GM19463 (cell line): ENCODE results near the gene DGAT2L6.
"Not testable (repeated sequence)": the region's sequence is repeated elsewhere in the genome, so short reads cannot be mapped to it uniquely, and the experiment has no call there.

Experiments used
- ATAC-seq: cut with Tn5 transposase; IDR thresholded peaks from one replicate; pipeline ENCODE4 v1.9.1; 2021; ENCODE audit warnings: mild to moderate bottlenecking, moderate library complexity; ENCODE audit not compliant: unreplicated experiment

DGAT2L6 gene

DNA sequence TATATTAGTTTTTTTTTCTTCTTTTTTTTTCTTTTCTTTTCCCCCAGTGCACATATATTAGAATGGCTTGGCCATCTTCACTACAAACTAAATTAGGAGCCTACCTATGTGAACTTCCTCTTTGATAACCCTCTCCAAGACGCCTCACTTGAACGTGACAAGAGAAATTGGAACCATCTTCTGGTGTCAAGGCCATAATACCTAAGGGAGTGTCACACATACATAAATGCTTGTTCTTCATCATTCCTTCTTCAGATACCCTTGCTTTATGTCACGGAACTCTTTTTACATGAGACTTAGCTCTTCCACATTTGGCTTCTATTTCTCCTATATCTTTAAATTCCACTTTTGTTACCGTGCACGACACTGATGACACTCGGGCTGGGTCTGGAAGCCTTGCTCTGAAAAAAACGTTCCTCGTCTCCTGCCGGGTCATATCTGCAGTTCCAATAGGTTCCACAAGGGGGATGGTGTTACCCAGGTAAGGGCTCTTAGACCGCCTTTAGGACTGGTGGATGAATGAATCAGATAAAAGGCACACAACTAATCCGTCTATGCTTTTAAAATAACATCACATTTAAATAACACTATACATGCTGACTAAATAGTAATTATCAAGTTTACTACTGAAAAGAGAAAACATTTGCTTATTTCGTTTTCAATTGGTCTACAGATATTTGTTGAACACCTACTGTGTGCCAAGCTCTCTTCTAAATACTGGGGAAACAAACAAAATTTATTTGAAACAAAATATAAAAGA is 19.9 kb downstream of the DGAT2L6 start:
- peak; percentile 88 for ATAC-seq

DNA sequence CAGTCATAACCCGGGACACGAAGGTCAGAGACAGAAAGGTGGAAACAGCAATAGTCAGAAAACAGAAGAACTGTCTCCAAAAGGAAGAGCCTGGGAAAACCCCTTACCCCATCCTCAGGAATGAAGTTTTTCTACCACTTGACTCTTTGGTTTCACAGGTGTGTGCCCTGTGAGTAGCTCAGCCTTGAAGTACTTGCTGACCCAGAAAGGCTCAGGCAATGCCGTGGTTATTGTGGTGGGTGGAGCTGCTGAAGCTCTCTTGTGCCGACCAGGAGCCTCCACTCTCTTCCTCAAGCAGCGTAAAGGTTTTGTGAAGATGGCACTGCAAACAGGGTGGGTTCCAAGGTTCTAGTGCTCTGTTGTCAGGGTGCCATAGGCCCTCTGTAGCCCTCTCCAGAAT is 24.4 kb downstream of the DGAT2L6 start:
- no peak for ATAC-seq

DNA sequence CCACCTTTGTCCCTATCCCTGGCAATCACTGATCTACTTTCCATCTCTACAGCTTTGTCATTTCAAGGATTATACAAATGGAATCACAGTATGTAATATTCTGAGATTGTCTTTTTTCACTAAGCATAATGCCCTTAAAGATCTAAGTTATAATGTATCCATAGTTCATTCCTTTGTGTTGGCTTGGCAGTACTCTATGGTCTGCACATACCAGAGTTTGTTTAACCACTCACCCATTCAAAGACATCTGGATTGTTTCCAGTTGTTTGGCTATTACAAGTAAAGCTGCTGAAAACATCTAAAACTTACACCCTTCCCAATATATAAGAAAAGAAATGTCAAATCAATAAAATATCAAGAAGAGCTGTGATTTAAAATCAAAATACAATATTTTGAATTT is 31.2 kb downstream of the DGAT2L6 start:
- no peak for ATAC-seq

DNA sequence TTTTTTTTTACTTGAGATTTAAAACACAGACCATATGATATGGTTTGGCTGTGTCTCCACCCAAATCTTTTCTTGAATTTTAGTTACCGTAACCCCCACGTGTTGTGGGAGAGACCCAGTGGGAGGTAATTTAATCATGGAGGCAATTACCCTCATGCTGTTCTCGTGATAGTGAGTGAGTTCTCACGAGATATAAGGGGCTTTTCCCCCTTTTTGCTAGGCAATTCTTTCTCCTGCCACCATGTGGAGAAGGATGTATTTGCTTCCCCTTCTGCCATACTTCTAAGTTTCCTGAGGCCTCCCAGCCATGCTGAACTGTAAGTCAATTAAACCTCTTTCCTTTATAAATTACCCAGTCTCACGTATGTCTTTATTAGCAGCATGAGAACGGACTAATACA is 32.3 kb downstream of the DGAT2L6 start:
- not testable (repeated sequence) for ATAC-seq

DNA sequence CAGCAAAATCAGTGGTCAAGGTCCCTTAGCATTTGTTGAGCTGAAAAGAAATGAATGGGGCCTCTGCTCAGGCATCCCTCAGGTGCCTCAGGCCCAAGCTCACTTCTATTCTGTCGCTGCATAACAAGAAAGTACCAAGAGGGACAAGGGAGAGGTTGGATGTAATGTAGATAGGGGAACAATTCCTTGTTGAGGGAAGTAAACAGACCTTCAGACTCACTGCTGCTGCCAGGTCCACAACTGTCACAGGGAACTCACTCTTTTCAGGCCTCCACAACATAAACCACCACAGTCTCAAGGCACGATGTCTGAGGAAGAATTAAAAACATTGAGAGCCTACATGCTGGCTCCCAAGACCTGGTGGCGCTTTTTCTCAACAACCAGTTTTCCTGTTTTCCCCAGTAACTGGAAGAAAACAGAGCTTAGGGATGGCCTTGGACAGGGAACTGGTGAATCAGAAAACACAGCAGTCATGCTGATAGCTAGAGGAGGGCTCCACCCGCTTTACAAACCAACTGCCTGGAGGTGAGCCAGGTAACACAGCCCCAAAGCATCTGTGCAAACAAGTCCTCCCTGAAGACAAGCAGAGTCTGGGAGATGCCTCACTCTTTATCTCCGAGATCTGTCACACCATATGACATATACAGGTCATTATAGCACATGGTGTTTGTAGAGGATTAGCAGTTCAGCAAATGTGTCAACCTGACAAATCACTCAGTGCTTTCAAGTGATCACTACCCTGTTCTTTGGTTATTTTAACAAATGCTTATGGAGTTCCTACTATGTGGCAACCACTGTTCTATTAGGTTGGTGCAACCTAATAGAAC is 42.9 kb downstream of the DGAT2L6 start:
- ATAC-seq = no peak

DNA sequence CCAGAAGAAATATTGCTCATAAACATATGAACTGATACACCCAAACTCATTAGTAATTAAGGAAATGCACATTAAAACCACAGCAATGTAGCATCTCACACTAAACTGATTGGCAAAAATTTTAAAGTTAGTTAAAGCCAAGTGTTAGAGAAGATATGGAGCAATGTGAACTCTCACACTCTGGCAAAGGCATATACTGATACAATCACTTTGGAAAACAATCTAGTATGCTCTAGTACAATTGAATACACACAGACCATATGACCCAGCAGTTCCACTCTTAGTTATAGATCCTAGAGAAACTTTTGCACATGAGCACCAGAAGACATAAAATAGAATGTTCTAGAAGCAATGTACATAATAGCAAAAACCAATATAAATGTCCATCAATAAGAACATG is 48.8 kb downstream of the DGAT2L6 start:
- no peak for ATAC-seq

DNA sequence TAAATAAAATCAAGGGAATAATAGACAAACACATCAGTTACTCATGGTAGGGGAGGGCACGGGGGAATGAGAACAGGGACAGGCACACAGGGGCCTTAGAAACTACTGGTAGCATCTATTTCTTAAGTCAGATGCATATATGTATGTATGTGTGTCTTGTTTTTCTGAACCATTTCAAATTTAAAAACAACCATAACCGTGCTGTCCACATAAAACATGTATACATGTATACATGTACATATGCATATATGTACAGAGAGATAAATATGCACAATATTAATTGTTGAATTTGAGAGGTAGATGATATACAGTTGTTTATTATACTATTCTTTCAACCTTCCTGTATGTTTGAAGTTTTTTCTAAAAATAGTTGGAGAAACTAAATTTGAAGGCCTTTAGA is 49.4 kb downstream of the DGAT2L6 start:
- ATAC-seq = no peak

DNA sequence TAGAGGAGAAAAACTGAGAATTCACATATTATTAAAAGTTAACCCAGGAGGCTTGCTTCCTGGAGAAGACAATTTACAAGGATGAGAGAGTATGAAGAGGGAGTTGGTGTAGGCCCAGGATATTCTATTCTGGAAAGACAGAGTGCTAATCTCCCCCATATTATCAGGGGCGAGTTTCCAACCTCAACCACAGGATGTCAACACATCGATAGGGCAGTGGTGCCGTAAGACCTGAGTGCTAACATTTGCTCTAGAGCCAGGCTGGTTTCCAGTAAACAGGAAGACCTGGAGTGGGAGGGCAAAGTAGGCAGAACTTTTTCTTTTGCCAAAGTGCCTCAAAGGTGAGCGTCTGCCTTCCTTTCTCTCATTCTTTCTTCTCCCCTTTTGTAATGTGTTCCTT is 54.4 kb downstream of the DGAT2L6 start:
- ATAC-seq = no peak

DNA sequence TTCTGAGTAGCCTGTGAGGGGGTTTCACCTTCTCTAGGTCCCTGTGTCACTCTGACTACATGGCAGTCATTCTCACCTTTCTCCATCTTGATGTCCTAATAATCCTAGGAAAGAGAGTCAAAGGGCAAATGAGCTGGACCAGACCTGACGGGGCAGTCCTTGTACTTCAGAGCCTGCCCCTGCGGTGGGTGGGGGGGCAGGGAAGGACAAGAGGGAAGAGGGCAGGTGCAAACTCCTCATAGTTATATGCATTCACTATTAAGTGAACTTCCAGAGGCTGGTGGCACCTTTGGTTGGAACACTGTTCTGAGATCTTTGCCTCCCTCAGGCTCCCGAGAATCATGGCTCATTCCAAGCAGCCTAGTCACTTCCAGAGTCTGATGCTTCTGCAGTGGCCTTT is 57.1 kb downstream of the DGAT2L6 start, which contains the start of gene AWAT1:
TSS of gene AWAT1 (plus strand) at position 301 of the 400 bp plus-strand sequence. CDS start at position 342, 41 bp downstream.
- ATAC-seq = no peak

DNA sequence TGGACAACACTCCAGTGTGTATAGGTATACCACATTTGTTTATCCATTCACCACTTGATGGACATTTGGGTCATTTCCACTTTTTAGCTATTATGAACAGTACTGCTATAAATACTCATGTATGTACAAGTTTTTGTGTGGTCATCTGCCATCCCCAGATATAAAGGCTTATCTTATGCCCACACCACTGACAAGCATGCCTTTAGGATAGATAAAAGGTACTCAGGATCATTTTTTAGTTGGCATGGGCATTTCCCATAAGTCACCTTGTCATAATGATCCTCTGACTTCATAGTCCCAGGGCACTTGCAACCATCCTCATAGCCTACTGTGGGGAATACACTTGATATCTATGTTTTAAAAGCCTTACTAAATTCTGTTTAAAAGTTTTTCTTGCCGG is 63.5 kb downstream of the DGAT2L6 start:
- ATAC-seq = no peak

DNA sequence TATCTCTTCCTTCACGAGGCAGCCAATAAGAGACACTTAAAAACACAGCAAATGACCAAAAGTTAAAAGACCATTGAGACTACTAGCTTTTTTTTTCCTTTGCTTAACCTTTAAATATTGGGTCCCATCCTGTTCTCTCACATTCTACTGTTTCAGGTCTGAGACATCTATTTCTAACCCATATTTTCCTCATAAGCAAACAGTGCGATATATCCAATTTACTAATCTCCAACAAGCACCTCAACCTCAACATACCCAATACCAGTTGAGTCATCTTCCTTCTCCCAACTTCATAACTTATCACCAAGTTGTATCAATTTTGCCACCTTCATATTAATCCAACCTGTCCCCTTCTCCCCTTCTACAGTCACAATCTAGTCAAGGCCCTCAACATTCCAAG is 64.2 kb downstream of the DGAT2L6 start:
- no peak for ATAC-seq

DNA sequence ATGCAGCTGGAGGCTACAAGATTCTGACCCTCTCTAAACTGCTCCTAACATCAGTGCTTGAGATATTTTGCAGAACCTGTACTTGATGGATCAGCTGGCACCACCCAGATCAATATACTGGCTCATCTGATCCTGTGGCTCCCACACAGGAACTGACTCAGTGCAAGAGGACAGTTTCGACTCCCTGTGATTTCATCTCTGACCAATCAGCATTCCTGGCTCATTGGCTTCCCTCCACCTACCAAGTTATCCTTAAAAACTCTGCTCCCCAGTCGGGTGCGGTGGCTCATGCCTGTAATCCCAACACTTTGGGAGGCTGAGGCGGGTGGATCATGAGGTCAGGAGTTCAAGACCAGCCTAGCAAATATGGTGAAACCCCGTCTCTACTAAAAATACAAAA is 66.3 kb downstream of the DGAT2L6 start:
- not testable (repeated sequence) for ATAC-seq

DNA sequence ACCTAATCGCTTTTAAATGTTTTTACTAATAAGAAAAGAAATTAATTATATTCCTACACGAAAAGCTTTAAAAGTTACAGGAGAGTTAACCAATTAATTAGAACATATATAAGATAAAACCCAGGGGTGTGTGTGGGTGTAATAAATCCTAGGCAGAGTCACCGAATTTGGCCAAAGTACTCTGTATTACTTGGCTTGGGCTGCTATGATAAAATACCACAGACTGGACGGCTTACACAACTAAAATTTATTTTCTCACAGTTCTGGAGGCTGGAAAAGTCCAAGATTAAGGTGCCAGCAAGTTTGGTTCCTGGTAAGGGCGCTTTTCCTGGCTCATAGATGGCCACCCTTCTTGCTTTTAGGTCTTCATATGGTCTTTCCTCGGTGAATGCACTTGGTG is 67.6 kb downstream of the DGAT2L6 start:
- no peak for ATAC-seq

DNA sequence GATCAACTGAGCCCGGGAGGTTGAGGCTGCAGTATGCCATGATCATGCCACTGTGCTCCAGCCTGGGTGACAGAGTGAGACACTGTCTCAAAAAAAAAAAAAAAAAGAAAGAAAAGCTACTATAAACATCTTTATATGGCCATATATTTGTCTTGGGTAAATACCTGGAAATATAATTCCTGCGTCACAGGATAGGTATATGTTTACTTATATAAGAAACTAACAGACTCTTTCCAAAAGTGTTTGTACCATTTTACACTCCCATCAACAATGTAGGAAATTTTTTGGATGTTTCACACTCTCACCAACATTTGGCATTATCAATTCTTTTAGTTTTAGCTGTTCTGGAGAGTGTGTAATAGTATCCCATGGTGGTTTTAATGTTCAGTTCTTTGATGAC is 70.0 kb downstream of the DGAT2L6 start:
- ATAC-seq = no peak

DNA sequence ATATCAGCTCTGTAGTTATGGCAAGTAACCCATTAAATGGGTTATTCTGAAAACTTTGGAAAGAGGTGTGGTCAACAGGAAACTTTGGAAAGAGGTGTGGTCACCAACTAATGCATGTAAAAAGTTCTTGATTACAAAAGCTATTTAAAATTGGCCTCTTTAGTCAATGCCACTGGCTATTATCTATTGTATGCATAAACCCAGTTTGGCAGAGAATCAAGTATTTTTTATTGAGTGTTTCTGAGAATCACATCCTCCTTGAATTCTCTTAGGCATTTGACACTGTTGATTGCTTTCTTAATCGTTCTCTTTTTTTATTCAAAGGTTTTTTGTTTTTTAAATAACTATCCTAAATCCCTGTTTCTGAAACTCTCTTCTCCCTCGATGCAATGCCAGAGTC is 75.2 kb downstream of the DGAT2L6 start:
- ATAC-seq = no peak

DNA sequence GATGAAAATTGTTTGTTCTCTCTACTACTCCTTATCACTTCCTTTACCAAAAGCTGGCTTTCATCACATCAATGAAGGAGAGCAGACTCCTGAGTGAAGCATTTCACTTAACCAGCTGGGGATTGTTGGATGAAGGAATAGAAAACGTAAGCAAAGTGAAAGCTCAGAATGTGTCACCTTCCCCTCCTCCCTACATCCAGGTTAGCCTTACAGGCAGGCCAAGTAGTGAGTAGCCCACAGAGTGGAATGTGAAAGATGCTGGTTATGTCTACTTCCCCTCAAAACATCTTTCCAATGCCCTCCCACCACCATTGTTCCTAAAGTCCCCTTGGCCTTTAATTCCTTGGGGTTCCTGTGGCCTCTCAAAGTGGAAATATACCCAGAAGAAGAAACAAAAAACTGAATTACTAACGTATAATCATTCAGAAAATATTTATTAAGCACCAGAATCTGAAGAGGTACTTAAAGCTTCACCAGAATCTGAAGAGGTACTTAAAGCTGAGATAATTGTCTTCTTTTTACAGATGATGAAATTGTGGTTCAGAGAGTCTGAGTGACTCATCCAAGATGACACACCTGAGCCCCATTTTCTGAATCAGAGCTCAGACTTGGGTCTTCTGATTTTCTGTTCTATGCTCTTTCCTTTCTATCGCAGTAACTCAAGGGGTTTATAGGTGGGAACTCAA is 76.2 kb downstream of the DGAT2L6 start:
- ATAC-seq = no peak

DNA sequence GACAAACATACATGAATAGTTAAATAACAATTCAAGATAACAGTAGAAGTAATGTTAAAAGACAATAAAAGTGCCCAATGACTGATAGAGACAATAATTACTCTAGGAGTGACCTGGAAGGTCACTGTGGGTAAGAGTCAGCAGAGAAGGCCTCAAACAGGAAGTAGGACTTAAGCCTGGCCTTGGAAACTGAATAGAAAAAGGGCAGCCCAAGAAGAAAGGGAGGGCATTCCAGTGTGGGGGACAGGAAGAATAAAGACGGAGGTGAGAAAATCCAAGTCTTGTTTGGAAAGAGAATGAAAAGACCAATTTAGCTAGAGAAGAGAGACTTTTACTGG is 76.7 kb downstream of the DGAT2L6 start:
- ATAC-seq = no peak

DNA sequence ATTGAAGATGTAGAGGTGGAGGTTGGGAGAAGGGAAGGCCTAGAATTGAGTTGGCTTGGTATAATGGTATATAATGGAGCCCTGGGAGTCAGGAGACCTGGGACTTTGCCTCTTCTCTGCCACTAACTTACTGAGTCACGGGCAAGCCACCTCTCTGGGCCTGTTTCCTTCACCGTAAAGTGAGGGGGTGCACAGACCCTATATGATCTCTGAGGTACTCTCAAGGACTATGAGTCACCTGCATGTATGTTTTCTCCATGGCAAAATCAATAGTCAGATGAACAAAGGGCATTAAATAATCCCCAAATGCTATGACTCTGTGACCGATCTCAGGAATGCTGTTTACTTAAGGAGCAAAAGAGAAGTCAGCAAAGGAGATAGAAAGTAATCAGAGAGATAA is 77.6 kb downstream of the DGAT2L6 start:
- no peak for ATAC-seq
